SH-SY5Y (cell line): ENCODE results near the gene DYNC2H1.

Source experiments
- GATA2 ChIP-seq: IDR thresholded peaks from 2 replicates; pipeline ENCODE4 v1.6.1; 2011; ENCODE audit warnings: mild to moderate bottlenecking, low read depth, low read length
- GATA3 ChIP-seq: IDR thresholded peaks from 2 replicates; pipeline ENCODE4 v1.6.1; 2011; ENCODE audit warnings: low read depth, mild to moderate bottlenecking, low read length, moderate library complexity

GRCh38 chr11:103222806-103223205 lies 113.6 kb downstream of the DYNC2H1 start:
- no peak for TF ChIP-seq GATA3
- TF ChIP-seq GATA2: no peak
